Karpas-422 (cell line): ENCODE data around the gene JPH2. TPM values are rescaled to one million over a fixed set of nuclear protein-coding genes. Genes with fewer than 3 reads are reported as not detected.

ENCODE experiments used
- DNase-seq: peaks from one replicate; pipeline ENCODE4 v3.0.0-alpha.2; 2015
- H2AFZ ChIP-seq: fragments of 200-600 bp; sonication (generic); 2 replicates; pipeline ENCODE4 v1.6.1; 2014; ENCODE audit warnings: antibody characterized with exemption, low read length, mixed read lengths
- H3K27ac ChIP-seq: fragments of 200-600 bp; sonication (generic); 2 replicates; pipeline ENCODE4 v1.5.1; 2014; ENCODE audit warnings: mild to moderate bottlenecking, low read length, moderate library complexity
- H3K27me3 ChIP-seq: fragments of 200-600 bp; sonication (generic); 2 replicates; pipeline ENCODE4 v1.6.1; 2014; ENCODE audit warnings: low read length, mixed read lengths
- H3K36me3 ChIP-seq: fragments of 200-600 bp; sonication (generic); 2 replicates; pipeline ENCODE4 v1.6.1; 2014; ENCODE audit warnings: low read length, mixed read lengths; ENCODE audit not compliant: insufficient read depth
- H3K4me1 ChIP-seq: fragments of 200-600 bp; sonication (generic); 2 replicates; pipeline ENCODE4 v1.6.1; 2014; ENCODE audit warnings: mild to moderate bottlenecking, low read length, mixed read lengths
- H3K4me2 ChIP-seq: fragments of 200-600 bp; sonication (generic); 2 replicates; pipeline ENCODE4 v1.6.1; 2014; ENCODE audit warnings: low read length, low read depth, mild to moderate bottlenecking; ENCODE audit not compliant: poor library complexity, severe bottlenecking
- H3K4me3 ChIP-seq: fragments of 200-600 bp; sonication (generic); 2 replicates; pipeline ENCODE4 v1.5.1; 2014; ENCODE audit warnings: mild to moderate bottlenecking, antibody characterized with exemption, low read length, mixed read lengths
- H3K79me2 ChIP-seq: fragments of 200-600 bp; sonication (generic); 2 replicates; pipeline ENCODE4 v1.6.1; 2014; ENCODE audit warnings: mild to moderate bottlenecking, low read length, mixed read lengths
- H3K9ac ChIP-seq: fragments of 200-600 bp; sonication (generic); 2 replicates; pipeline ENCODE4 v1.6.0; 2014; ENCODE audit warnings: low read length
- H3K9me2 ChIP-seq: fragments of 200-600 bp; sonication (generic), shearing (Covaris generic); replicated peaks from 2 replicates; pipeline ENCODE4 v1.6.0; 2014; ENCODE audit warnings: mild to moderate bottlenecking, low read length, moderate library complexity; ENCODE audit not compliant: insufficient read depth
- H3K9me3 ChIP-seq: fragments of 300-700, 200-600 bp; sonication (generic); 2 replicates; pipeline ENCODE4 v1.6.1; 2014; ENCODE audit warnings: low read length, mixed read lengths
- H4K20me1 ChIP-seq: fragments of 200-600 bp; sonication (generic); 2 replicates; pipeline ENCODE4 v1.6.1; 2014; ENCODE audit warnings: mild to moderate bottlenecking, antibody characterized with exemption, low read length, low read depth; ENCODE audit not compliant: insufficient read depth
- total RNA-seq: library from RNA; depleted of rRNA; stranded (reverse); fragments of >200 nt; shearing (Covaris generic); gene quantifications from 2 replicates; pipeline ENCODE4 v1.2.3, GENCODE V29; 2014; ENCODE audit warnings: low replicate concordance

JPH2 gene
- total RNA-seq, 1 experiment from 2014 or later = not detected

GRCh38 chr20:44228465-44229258 is 41.7 kb upstream of the JPH2 start:
- Histone ChIP-seq H4K20me1 (no peaks in the 10 kb centered on the region), H3K9me2 (no peaks in the 10 kb centered on the region), H3K79me2 (no peaks in the 10 kb centered on the region), H2AFZ (no peak overlapping the region), H3K9ac (no peak overlapping the region), H3K4me3 (no peak overlapping the region), H3K9me3 (no peaks in the 10 kb centered on the region), H3K4me2 (no peak overlapping the region), H3K4me1 (no peaks in the 10 kb centered on the region), H3K27me3 (no peaks in the 10 kb centered on the region), H3K36me3 (no peaks in the 10 kb centered on the region), H3K27ac (no peak overlapping the region)
- DNase-seq = no peak

- DNase-seq = no peak
- H3K36me3 ChIP-seq = no peaks in the 10 kb centered on the region
- H3K79me2 ChIP-seq = no peaks in the 10 kb centered on the region
- H3K9me3 ChIP-seq = no peaks in the 10 kb centered on the region
- no peaks in the 10 kb centered on the region for H3K9me2 ChIP-seq
- no peak overlapping the region for H2AFZ ChIP-seq
- H3K4me1 ChIP-seq = no peaks in the 10 kb centered on the region
- no peaks in the 10 kb centered on the region for H4K20me1 ChIP-seq
- no peak overlapping the region for H3K9ac ChIP-seq
- H3K4me2 ChIP-seq = no peak overlapping the region
- no peak overlapping the region for H3K27ac ChIP-seq
- H3K27me3 ChIP-seq = no peaks in the 10 kb centered on the region
- no peak overlapping the region for H3K4me3 ChIP-seq
Observed at GRCh38 chr20:44224637-44225036, 37.6 kb upstream of the JPH2 start.

DNA sequence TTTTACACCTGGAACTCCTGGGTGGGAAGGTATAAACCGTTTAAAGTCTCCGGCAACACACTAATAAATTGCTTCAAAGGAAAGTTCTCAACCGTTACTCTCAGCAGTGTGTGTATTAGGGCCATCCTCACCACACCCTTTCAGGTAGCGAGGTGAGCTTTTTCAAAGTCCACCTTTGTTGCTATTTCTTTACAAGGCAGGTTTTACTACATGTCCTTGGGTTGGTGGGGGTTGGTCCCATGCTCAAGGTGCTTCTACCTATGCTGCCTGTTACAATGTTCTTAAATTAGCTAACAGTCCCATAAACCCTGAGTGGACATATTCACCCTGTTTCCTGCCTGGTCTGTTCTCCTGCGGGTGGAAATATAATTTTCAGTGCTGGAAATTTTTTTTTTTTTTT is 36.7 kb upstream of the JPH2 start:
- Histone ChIP-seq H3K4me1 (no peaks in the 10 kb centered on the region), H3K79me2 (no peaks in the 10 kb centered on the region), H3K4me2 (no peak overlapping the region), H3K27me3 (no peaks in the 10 kb centered on the region), H3K36me3 (no peaks in the 10 kb centered on the region), H3K4me3 (no peak overlapping the region), H2AFZ (no peak overlapping the region), H4K20me1 (no peaks in the 10 kb centered on the region), H3K9me2 (no peaks in the 10 kb centered on the region), H3K27ac (no peak overlapping the region), H3K9me3 (no peaks in the 10 kb centered on the region), H3K9ac (no peak overlapping the region)
- DNase-seq = no peak

GRCh38 chr20:44222633-44223368 is 35.8 kb upstream of the JPH2 start:
- no peak overlapping the region for H3K27ac ChIP-seq
- H3K79me2 ChIP-seq = no peaks in the 10 kb centered on the region
- H3K27me3 ChIP-seq = no peaks in the 10 kb centered on the region
- no peaks in the 10 kb centered on the region for H3K4me1 ChIP-seq
- no peaks in the 10 kb centered on the region for H3K9me3 ChIP-seq
- no peaks in the 10 kb centered on the region for H4K20me1 ChIP-seq
- no peaks in the 10 kb centered on the region for H3K36me3 ChIP-seq
- no peak overlapping the region for H3K4me3 ChIP-seq
- H2AFZ ChIP-seq = no peak overlapping the region
- no peak overlapping the region for H3K9ac ChIP-seq
- no peaks in the 10 kb centered on the region for H3K9me2 ChIP-seq
- no peak for DNase-seq
- no peak overlapping the region for H3K4me2 ChIP-seq

DNA sequence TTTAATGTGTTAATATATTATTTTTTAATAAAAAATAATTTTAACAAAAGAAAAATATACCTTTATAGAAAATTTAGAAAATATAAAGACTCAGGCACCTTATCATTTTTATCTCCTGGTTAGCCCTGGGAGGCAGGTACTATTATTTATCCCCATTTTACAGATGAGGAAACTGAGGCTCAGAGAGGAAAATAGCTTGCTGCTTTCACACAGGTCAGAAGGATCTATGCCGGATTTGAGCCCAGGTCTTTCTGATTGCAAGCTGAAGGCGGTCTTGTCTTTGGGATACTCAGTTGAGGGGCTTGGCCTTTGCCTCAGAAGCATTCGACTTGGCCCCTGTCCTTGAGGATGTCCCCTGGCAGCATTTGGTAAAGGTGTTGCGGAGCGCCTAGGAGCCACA is 35.0 kb upstream of the JPH2 start:
- Histone ChIP-seq H3K27ac (no peak overlapping the region), H3K9ac (no peak overlapping the region), H3K27me3 (no peaks in the 10 kb centered on the region), H3K36me3 (no peaks in the 10 kb centered on the region), H3K79me2 (no peaks in the 10 kb centered on the region), H3K4me2 (no peak overlapping the region), H3K9me3 (no peaks in the 10 kb centered on the region), H4K20me1 (no peaks in the 10 kb centered on the region), H3K4me1 (no peaks in the 10 kb centered on the region), H3K9me2 (no peaks in the 10 kb centered on the region), H2AFZ (no peak overlapping the region), H3K4me3 (no peak overlapping the region)
- no peak for DNase-seq

GRCh38 chr20:44221368-44221954 is 34.5 kb upstream of the JPH2 start:
- H3K36me3 ChIP-seq = no peaks in the 10 kb centered on the region
- H3K9me2 ChIP-seq = no peaks in the 10 kb centered on the region
- no peak overlapping the region for H2AFZ ChIP-seq
- no peaks in the 10 kb centered on the region for H3K4me1 ChIP-seq
- no peak overlapping the region; the same call in 1 of the 2 replicates for H3K9ac ChIP-seq
- no peaks in the 10 kb centered on the region for H3K27me3 ChIP-seq
- no peak for DNase-seq
- no peak overlapping the region for H3K4me2 ChIP-seq
- no peaks in the 10 kb centered on the region for H3K9me3 ChIP-seq
- H4K20me1 ChIP-seq = no peaks in the 10 kb centered on the region
- no peaks in the 10 kb centered on the region for H3K79me2 ChIP-seq
- no peak overlapping the region for H3K4me3 ChIP-seq
- H3K27ac ChIP-seq = no peak overlapping the region

GRCh38 chr20:44219791-44220190 is 32.8 kb upstream of the JPH2 start:
- Histone ChIP-seq H3K4me1 (no peaks in the 10 kb centered on the region), H3K4me3 (no peak overlapping the region), H3K27ac (no peak overlapping the region), H3K9me2 (no peaks in the 10 kb centered on the region), H2AFZ (no peak overlapping the region), H3K9me3 (no peaks in the 10 kb centered on the region), H3K9ac (no peak overlapping the region), H3K4me2 (no peak overlapping the region), H3K79me2 (no peaks in the 10 kb centered on the region), H3K27me3 (no peaks in the 10 kb centered on the region), H3K36me3 (no peaks in the 10 kb centered on the region), H4K20me1 (no peaks in the 10 kb centered on the region)
- no peak for DNase-seq

DNA sequence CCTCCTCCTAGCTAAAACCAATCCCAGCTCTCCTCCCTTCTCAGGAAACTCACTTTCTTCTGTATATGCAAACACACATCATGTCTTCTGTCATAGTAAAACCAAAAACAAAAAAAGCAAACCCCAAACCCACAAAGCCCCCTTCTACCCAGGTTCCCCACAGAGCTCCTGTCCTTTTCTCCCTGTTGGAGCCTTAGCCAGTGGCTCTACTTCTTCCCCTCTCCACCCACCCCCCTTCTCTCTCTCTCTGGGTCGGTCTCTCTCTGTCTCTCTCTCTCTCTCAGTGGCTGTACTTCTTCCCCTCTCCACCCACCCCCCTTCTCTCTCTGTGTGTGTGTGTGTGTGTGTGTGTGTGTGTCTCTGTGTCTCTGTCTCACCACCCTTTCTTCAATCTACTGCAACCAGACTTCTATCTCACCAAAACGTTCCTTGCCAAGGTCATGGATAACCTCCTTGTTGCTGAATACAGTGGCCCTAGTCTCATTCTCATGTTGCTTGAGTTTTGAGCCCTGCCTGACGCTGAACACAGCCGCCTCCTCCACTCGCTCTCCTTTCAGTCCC is 32.3 kb upstream of the JPH2 start:
- no peaks in the 10 kb centered on the region for H3K4me1 ChIP-seq

More for the DNA sequence above, 32.3 kb upstream of the JPH2 start:
- Histone ChIP-seq H3K27me3 (no peaks in the 10 kb centered on the region), H3K4me2 (no peak overlapping the region), H3K36me3 (no peaks in the 10 kb centered on the region), H3K4me3 (no peak overlapping the region), H3K79me2 (no peaks in the 10 kb centered on the region), H3K27ac (no peak overlapping the region), H2AFZ (no peak overlapping the region), H4K20me1 (no peaks in the 10 kb centered on the region), H3K9me2 (no peaks in the 10 kb centered on the region), H3K9me3 (no peaks in the 10 kb centered on the region), H3K9ac (no peak overlapping the region)
- peak; percentile 22 for DNase-seq
